Pulmonary artery endothelial cell (primary cell): ENCODE measurements around the gene DCBLD1. TPM values are rescaled to one million over a fixed set of nuclear protein-coding genes. Genes with fewer than 3 reads are reported as not detected.
"Not testable (repeated sequence)": the region's sequence is repeated elsewhere in the genome, so short reads cannot be mapped to it uniquely, and the experiment has no call there.

Experiments used
- DNase-seq: peaks from one replicate; pipeline ENCODE4 v3.0.0-alpha.2; 2011; ENCODE audit warnings: low read depth, low spot score
- total RNA-seq: library from RNA; depleted of rRNA; stranded (reverse); fragments of >200 nt; gene quantifications from 2 replicates; pipeline ENCODE4 v1.2.3, GENCODE V29; 2014

The DCBLD1 gene
- 43.4 and 52.8 TPM in 2 replicates for total RNA-seq

- no peak for DNase-seq
These were observed at the start of gene DCBLD1 for GRCh38 chr6:117482240-117483003. TSS of gene DCBLD1 (plus strand) at chr6:117482674. CDS start at chr6:117482782, 108 bp downstream.

GRCh38 chr6:117440706-117441525 is 41.6 kb upstream of the DCBLD1 start:
- DNase-seq = no peak

- no peak for DNase-seq
These were observed 40.6 kb upstream of the DCBLD1 start for GRCh38 chr6:117441824-117442264.

- DNase-seq = not testable (repeated sequence)
These were observed 40.2 kb upstream of the DCBLD1 start for GRCh38 chr6:117442313-117442712.

- no peak for DNase-seq
These were observed 37.9 kb upstream of the DCBLD1 start for GRCh38 chr6:117444600-117444999.

- no peak for DNase-seq
These were observed 35.6 kb upstream of the DCBLD1 start for GRCh38 chr6:117446861-117447260.

GRCh38 chr6:117448011-117448410 is 34.5 kb upstream of the DCBLD1 start:
- DNase-seq = no peak

- no peak for DNase-seq
These were observed 33.6 kb upstream of the DCBLD1 start for GRCh38 chr6:117448732-117449485.

- peak; percentile 39 for DNase-seq
These were observed 32.7 kb upstream of the DCBLD1 start for GRCh38 chr6:117449549-117450439.

GRCh38 chr6:117451671-117452070 is 30.8 kb upstream of the DCBLD1 start:
- DNase-seq = no peak

GRCh38 chr6:117456250-117456649 is 26.2 kb upstream of the DCBLD1 start:
- no peak for DNase-seq

GRCh38 chr6:117456998-117457397 is 25.5 kb upstream of the DCBLD1 start:
- DNase-seq = no peak

- DNase-seq = no peak
These were observed 23.1 kb upstream of the DCBLD1 start for GRCh38 chr6:117459204-117459944.

GRCh38 chr6:117463762-117464665 is 18.5 kb upstream of the DCBLD1 start:
- no peak for DNase-seq

- DNase-seq = no peak
These were observed 17.8 kb upstream of the DCBLD1 start for GRCh38 chr6:117464700-117465099.

- DNase-seq = no peak
These were observed 16.8 kb upstream of the DCBLD1 start for GRCh38 chr6:117465691-117466090.

- no peak for DNase-seq
These were observed 14.6 kb upstream of the DCBLD1 start for GRCh38 chr6:117467876-117468275.

- DNase-seq = not testable (repeated sequence)
These were observed 13.9 kb upstream of the DCBLD1 start for GRCh38 chr6:117468527-117468926.

GRCh38 chr6:117469356-117469755 is 13.1 kb upstream of the DCBLD1 start:
- no peak for DNase-seq
